ENCODE results near the gene LY6G6F. TPM values are rescaled to one million over a fixed set of nuclear protein-coding genes. Genes with fewer than 3 reads are reported as not detected.

Gene LY6G6F
- polyA plus RNA-seq, 2 of the 4 experiments (the other 2 are of a cell fraction) = not detected

- TF ChIP-seq POLR2AphosphoS2 (conservative IDR thresholded peaks at IDR 0.05; ENCODE audit: low read length) = no peak
Measured at GRCh38 chr6:31692353-31692752, 14.3 kb upstream of the LY6G6F start (continued).

DNA sequence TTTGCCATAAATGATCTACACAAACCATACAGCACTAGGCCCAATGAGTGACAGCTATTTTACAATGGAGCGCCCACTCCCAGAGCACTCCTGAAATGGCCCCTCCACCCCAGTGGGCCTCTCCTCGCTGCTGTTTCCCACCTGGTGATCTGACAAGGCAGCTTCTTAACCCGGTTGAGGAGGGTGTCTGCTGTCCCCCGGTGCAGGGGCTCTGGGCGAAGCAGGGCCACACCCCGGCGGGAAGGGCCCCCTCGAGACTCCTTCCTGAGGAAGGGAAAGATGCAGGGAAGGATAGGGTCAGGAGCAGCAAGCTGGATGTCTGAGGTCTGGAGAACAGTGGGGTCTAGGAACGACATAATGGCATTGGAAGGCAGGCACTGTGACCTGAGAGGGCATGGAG, 13.8 kb upstream of the LY6G6F start:
- ChIA-PET POLR2A (no interaction called here), CTCF (interaction anchor here (0.6 to 2.9 kb wide), 5 partner anchors 11 to 119 kb away, joined by 3 to 11 read pairs (median 4); partner anchors contain the start of genes ABHD16A, DDAH2 and LY6G5C)
- FAIRE-seq = no peak
- no peak for DNase-seq (ENCODE audit: low read depth in 1 of 2, low spot score in 1 of 2)
- Histone ChIP-seq H3K4me2 (no peak overlapping the region), H3K4me3 (no peak overlapping the region), H3K27ac (no peak overlapping the region), H3K4me1 (no peaks in the 10 kb centered on the region; the same call in 2 of the 3 replicates), H3K9me3 (no peaks in the 10 kb centered on the region)
- TF ChIP-seq MAZ (IDR thresholded peaks at IDR 0.05; ENCODE audit: borderline replicate concordance, low read depth, low read length) = no peak
- TF ChIP-seq KDM1A (IDR thresholded peaks at IDR 0.05; ENCODE audit: low read depth) = no peak
- TF ChIP-seq KDM5A (IDR thresholded peaks at IDR 0.05) = no peak
- no peak for TF ChIP-seq RCOR1 (IDR thresholded peaks at IDR 0.05; ENCODE audit: low read depth, low read length)
- TF ChIP-seq ZFP36 (IDR thresholded peaks at IDR 0.05; ENCODE audit: borderline replicate concordance, partially characterized antibody) = no peak
- TF ChIP-seq ZSCAN20 (CRISPR knock-in tag; IDR thresholded peaks at IDR 0.05) = no peak
- TF ChIP-seq FOSL2 (IDR thresholded peaks at IDR 0.05) = no peak
- no peak for TF ChIP-seq FOSL2 (CRISPR knock-in tag; IDR thresholded peaks at IDR 0.05)
- TF ChIP-seq TP53 (CRISPR knock-in tag; IDR thresholded peaks at IDR 0.05) = no peak
- TF ChIP-seq HEYL (CRISPR knock-in tag; IDR thresholded peaks at IDR 0.05) = no peak
- no peak for TF ChIP-seq HOXB5 (CRISPR knock-in tag; IDR thresholded peaks at IDR 0.05)
- no peak for TF ChIP-seq EHF (CRISPR knock-in tag; IDR thresholded peaks at IDR 0.05)
- TF ChIP-seq NPAS2 (CRISPR knock-in tag; IDR thresholded peaks at IDR 0.05; ENCODE audit: borderline replicate concordance) = no peak
- TF ChIP-seq HOXA7 (CRISPR knock-in tag; IDR thresholded peaks at IDR 0.05) = no peak
- no peak for TF ChIP-seq MYC (IDR thresholded peaks at IDR 0.05; ENCODE audit: borderline replicate concordance, low read length)
- TF ChIP-seq CBX8 (IDR thresholded peaks at IDR 0.05) = no peak
- no peak for ATAC-seq
- 92% methylated on average over 8 of the region's 9 CpGs for WGBS (ENCODE audit: missing lambda C conversion rate)

GRCh38 chr6:31693535-31693934, 13.1 kb upstream of the LY6G6F start:
- TF ChIP-seq JUN (IDR thresholded peaks at IDR 0.05) (no peak), POLR2A (IDR thresholded peaks at IDR 0.05; ENCODE audit: low read length) (no peak), HES2 (IDR thresholded peaks at IDR 0.05) (no peak), CBX8 (IDR thresholded peaks at IDR 0.05) (no peak), ESRRA (IDR thresholded peaks at IDR 0.05; ENCODE audit: borderline replicate concordance, low read length) (no peak), ZNF302 (CRISPR knock-in tag; IDR thresholded peaks at IDR 0.05) (no peak), KDM1A (IDR thresholded peaks at IDR 0.05; ENCODE audit: low read depth) (no peak), RAD21 (conservative IDR thresholded peaks at IDR 0.05 in 1 of 2, IDR thresholded peaks at IDR 0.05 in 1 of 2) (no peak), MAZ (IDR thresholded peaks at IDR 0.05; ENCODE audit: borderline replicate concordance, low read depth, low read length) (no peak), SREBF2 (IDR thresholded peaks at IDR 0.05) (no peak)
- TF ChIP-seq, protein P1, sequence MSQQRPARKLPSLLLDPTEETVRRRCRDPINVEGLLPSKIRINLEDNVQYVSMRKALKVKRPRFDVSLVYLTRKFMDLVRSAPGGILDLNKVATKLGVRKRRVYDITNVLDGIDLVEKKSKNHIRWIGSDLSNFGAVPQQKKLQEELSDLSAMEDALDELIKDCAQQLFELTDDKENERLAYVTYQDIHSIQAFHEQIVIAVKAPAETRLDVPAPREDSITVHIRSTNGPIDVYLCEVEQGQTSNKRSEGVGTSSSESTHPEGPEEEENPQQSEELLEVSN (IDR thresholded peaks at IDR 0.05; ENCODE audit: borderline replicate concordance, low read depth) = no peak
- TF ChIP-seq, protein P2, sequence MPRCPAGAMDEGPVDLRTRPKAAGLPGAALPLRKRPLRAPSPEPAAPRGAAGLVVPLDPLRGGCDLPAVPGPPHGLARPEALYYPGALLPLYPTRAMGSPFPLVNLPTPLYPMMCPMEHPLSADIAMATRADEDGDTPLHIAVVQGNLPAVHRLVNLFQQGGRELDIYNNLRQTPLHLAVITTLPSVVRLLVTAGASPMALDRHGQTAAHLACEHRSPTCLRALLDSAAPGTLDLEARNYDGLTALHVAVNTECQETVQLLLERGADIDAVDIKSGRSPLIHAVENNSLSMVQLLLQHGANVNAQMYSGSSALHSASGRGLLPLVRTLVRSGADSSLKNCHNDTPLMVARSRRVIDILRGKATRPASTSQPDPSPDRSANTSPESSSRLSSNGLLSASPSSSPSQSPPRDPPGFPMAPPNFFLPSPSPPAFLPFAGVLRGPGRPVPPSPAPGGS (IDR thresholded peaks at IDR 0.05) = no peak
- Histone ChIP-seq H3K4me1 (no peaks in the 10 kb centered on the region; the same call in 2 of the 3 replicates), H3K9me3 (no peaks in the 10 kb centered on the region), H3K27ac (no peak overlapping the region), H3K4me2 (no peak overlapping the region), H3K4me3 (no peak overlapping the region)
- 94% methylated on average over 4 of the region's 6 CpGs for WGBS (ENCODE audit: missing lambda C conversion rate)
- ATAC-seq (no peak), FAIRE-seq (no peak), DNase-seq (ENCODE audit: low read depth in 1 of 2, low spot score in 1 of 2) (no peak)
- CTCF ChIA-PET = interaction anchor here (0.6 to 1.8 kb wide), 6 partner anchors 10 to 170 kb away, joined by 3 to 9 read pairs (median 3); partner anchors contain the start of genes ABHD16A and DDAH2
- POLR2A ChIA-PET = interaction anchor here (1.2 to 1.4 kb wide), 2 partner anchors 122 to 134 kb away, joined by 3 to 5 read pairs; partner anchors contain the start of genes HSPA1A, HSPA1B and HSPA1L
